Pancreas (tissue), 10 donors: Measurements from ENCODE around the gene NDUFB7. TPM values are rescaled to one million over a fixed set of nuclear protein-coding genes. Genes with fewer than 3 reads are reported as not detected.
"Not testable (repeated sequence)": the region's sequence is repeated elsewhere in the genome, so short reads cannot be mapped to it uniquely, and the experiment has no call there.

Source experiments
- ATAC-seq, 4 donors: fragments of 200-7000 bp; cut with Tn5 transposase; one replicate each; pipeline versions ENCODE4 v1.8.0 to v1.9.1; 2020; ENCODE audit warnings: mild to moderate bottlenecking in 4 of 4, moderate library complexity in 4 of 4
- DNase-seq, 6 donors: peaks; one replicate each; pipeline ENCODE4 v3.0.0-alpha.2; 2020
- FAIRE-seq: peaks from 2 replicates; lab custom pipeline; 2012; peaks lifted over from hg19 to GRCh38; lab: Jason Lieb, UNC
- H3K27ac ChIP-seq, 4 donors: fragments of 200-600 bp; sonication (generic); 1 replicate in 3 of 4; 2 replicates in 1 of 4; pipeline versions ENCODE4 v1.5.0 to v1.8.0; 2020
- H3K27me3 ChIP-seq, 4 donors: fragments of 200-600 bp; one replicate each; pipeline ENCODE4 v1.8.0; 2021
- H3K36me3 ChIP-seq, 3 donors: fragments of 200-600 bp; sonication (generic) in 1 of 3; one replicate each; pipeline versions ENCODE4 v1.5.0 to v1.8.0; 2020 to 2021
- H3K4me1 ChIP-seq, 3 donors: fragments of 200-600 bp; one replicate each; pipeline ENCODE4 v1.8.0; 2021
- H3K4me3 ChIP-seq, 4 donors: fragments of 200-600 bp; sonication (generic) in 2 of 4; one replicate each; pipeline versions ENCODE4 v1.5.0 to v1.8.0; 2020 to 2021
- H3K9me3 ChIP-seq, 4 donors: fragments of 200-600 bp; one replicate each; pipeline ENCODE4 v1.8.0; 2021
- CTCF ChIP-seq, 4 donors: fragments of 200-600 bp; sonication (generic) in 3 of 4; IDR thresholded peaks; one replicate each; pipeline versions ENCODE4 v1.5.0 to v1.8.0; 2021; ENCODE audit warnings: antibody characterized with exemption in 4 of 4
- WGBS, 2 donors: extraction: QIAGEN DNeasy Blood & Tissue Kit; methylation state at CpG; one replicate each; pipeline ENCODE4 v1.1.7; 2013; 5-methylcytosine and 5-hydroxymethylcytosine counted together
- intact Hi-C, 3 donors: fragments of 100-400 bp; cut with DNase I; formaldehyde crosslinking; loops; one replicate each; pipeline versions ENCODE4 v1.11.1 to v1.14.2; 2022
- polyA plus RNA-seq, 2 donors: library from polyadenylated mRNA; stranded (reverse); fragments of 200-250 nt; gene quantifications; one replicate each; pipeline ENCODE4 v1.2.3, GENCODE V29; 2013
- total RNA-seq, 6 donors: library from RNA; stranded (reverse); fragmentation: NEBNext Ultra II Directional in 4 of 6; extraction: Animal tissue kit (Norgen Biotek cat#: 25700) in 4 of 6; gene quantifications; one replicate each; pipeline versions ENCODE4 v1.2.1 to v1.2.4, GENCODE V29; 2021 to 2023
- donor health status: healthy with polysubstance abuse.
- donor health status: DM: no; HTN: no; CAD: no; lungs with moderate emphysema.
- donor health status: DM: no; HTN: no; CAD: no.
- donor health status: control.
- donor health status: control.
- donor health status: Bipolar disorder and iron deficiency.
- donor health status: DM: yes; HTN: yes; CAD: no.
- donor health status: DM: no; HTN: no; CAD: no.
- donor health status: DM: no; HTN: no; CAD: no.
- donor health status: DM: yes; HTN: yes; CAD: no.

Gene NDUFB7
- total and polyA plus RNA-seq, 8 donors, result 62.5 to 270 (median 77.0) TPM

- Histone ChIP-seq H3K9me3 (no peaks in the 10 kb centered on the region), H3K27me3 (no peaks in the 10 kb centered on the region), H3K4me3 (no peak overlapping the region), H3K4me1 (peaks cover 0 to 7% (median 3%) of the 10 kb centered on the region in 3 donors), H3K36me3 (no peaks in the 10 kb centered on the region), H3K27ac (no peak overlapping the region)
- DNase-seq (no peak), FAIRE-seq (no peak), ATAC-seq (peak in 2 of 4 donors; percentile 54 to 58)
- TF ChIP-seq CTCF (IDR thresholded peaks at IDR 0.05), result no peak
- 65 to 67% methylated on average over 6 of the region's 6 CpGs for WGBS, 2 donors
- intact Hi-C loops, result no loop called here
Measured at GRCh38 chr19:14554382-14554812, 17.5 kb downstream of the NDUFB7 start.

DNA sequence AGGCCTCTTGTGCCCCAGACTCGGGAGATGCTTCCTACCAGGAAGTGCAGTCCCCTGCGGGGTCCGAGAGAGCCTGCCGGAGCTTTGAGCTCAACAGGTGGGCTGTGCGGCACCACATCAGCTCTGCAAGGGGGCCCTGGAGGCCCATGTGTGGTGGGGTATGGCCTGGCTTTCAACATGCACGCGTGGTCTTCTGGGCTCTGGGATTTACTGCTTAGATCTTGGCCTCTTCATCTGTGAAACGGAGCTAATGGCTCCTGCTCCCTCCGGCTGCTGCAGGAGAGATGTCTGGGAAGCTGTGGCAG, 18.0 kb downstream of the NDUFB7 start:
- no peak for TF ChIP-seq CTCF (IDR thresholded peaks at IDR 0.05)
- Histone ChIP-seq H3K27me3 (no peaks in the 10 kb centered on the region), H3K9me3 (no peaks in the 10 kb centered on the region), H3K4me1 (peaks cover 0 to 7% (median 3%) of the 10 kb centered on the region in 3 donors), H3K27ac (no peak overlapping the region), H3K4me3 (no peak overlapping the region), H3K36me3 (no peaks in the 10 kb centered on the region)
- WGBS, 2 donors, result 77 to 81% methylated on average over 9 of the region's 9 CpGs
- ATAC-seq (no peak), DNase-seq (no peak), FAIRE-seq (no peak)
- intact Hi-C loops, result no loop called here

DNA sequence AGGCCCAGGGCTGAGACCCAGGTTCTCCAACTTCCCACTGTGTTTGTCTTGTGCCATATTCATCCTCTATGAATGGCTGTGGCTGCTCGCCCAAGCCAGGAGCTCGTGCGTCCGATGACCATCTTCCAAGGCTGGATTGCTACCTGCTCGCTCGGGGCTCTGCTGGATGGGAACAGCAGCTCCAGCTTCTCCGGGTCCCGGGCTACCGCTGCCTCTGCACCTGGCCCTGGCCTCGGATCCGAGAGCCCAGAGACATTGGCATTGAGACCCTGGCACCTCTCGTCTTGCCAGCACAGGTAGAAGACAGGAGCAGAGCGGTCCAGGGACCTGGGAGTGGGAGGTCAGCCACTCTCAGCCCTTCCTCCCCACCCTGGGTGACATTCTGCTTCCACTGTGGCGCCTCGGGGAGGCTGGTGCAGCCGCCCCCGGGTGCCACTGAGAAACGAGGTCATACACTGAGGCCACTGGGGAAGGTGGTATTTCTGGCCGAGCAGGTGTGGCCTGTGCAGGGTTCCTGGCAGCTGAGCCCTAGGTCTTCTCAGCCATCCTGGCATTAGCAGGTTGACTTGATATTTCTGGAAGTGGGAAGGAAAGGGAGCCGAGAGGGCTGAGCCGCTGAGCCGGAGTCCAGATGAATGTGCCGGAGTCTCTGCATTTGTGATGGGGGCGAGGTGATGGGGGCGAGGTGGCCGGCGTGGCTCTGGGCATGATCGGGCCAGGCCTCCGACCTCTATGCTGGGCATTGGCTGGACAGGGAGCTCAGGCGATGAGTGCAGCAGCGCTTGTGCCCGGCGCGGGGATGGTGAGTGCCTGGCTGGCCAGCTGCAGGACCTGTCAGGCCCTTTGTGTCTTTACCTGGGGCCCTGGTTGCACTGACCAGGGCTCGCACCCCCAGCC, 18.6 kb downstream of the NDUFB7 start:
- intact Hi-C loops, result no loop called here
- Histone ChIP-seq H3K27ac (no peak overlapping the region), H3K4me1 (peaks cover 0 to 7% (median 3%) of the 10 kb centered on the region in 3 donors), H3K36me3 (no peaks in the 10 kb centered on the region), H3K4me3 (no peak overlapping the region), H3K9me3 (no peaks in the 10 kb centered on the region), H3K27me3 (no peaks in the 10 kb centered on the region)
- WGBS, 2 donors, result 89 to 90% methylated on average over 35 of the region's 35 CpGs
- no peak for TF ChIP-seq CTCF (IDR thresholded peaks at IDR 0.05)
- DNase-seq, result peak in 1 of 6 donors; percentile 53
- ATAC-seq, result no peak
- FAIRE-seq, result no peak

DNA sequence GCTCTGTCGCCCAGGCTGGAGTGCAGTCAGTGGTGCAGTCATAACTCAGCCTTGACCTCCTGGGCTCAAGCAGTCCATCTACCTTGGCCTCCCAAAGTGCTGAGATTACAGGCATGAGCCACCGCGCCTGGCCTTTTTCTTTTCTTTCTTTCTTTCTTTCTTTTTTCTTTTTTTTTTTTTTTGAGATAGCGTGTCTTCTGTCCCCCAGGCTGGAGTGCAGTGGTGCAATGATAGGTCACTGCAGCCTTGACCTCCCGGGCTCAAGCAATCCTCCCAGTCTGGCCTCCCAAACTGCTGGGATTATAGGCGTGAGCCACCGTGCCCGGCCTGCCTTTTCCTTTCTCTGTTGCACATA, 19.9 kb downstream of the NDUFB7 start:
- 84 to 87% methylated on average over 8 of the region's 8 CpGs for WGBS, 2 donors
- H3K4me3 ChIP-seq, H3K27ac ChIP-seq, DNase-seq, intact Hi-C loops, H3K36me3 ChIP-seq, FAIRE-seq, H3K27me3 ChIP-seq, H3K4me1 ChIP-seq, H3K9me3 ChIP-seq, ATAC-seq: not testable (repeated sequence)

GRCh38 chr19:14551134-14552005, 20.5 kb downstream of the NDUFB7 start:
- H3K4me3 ChIP-seq, H3K27ac ChIP-seq, H3K4me1 ChIP-seq, H3K36me3 ChIP-seq, intact Hi-C loops, H3K27me3 ChIP-seq, FAIRE-seq, H3K9me3 ChIP-seq: not testable (repeated sequence)
- peak in 3 of 4 donors; percentile 40 to 55 (median 51) for ATAC-seq
- DNase-seq, result peak in 1 of 6 donors; percentile 49
- 79 to 82% methylated on average over 12 of the region's 12 CpGs for WGBS, 2 donors
